Measurements from ENCODE around the gene CLDN24.

Gene CLDN24

GRCh38 chr4:183320211-183321059, 1.8 kb downstream of the CLDN24 start, which contains the start of gene CLDN22:
Gene CLDN22 (minus strand): TSS chr4:183320276. CDS start chr4:183320218, 58 bp downstream.
- DNase-seq = no peak

GRCh38 chr4:183318656-183319055, 3.6 kb downstream of the CLDN24 start:
- DNase-seq = no peak

GRCh38 chr4:183314806-183315205, 7.4 kb downstream of the CLDN24 start:
- DNase-seq = no peak

- DNase-seq = no peak
These were observed 7.9 kb downstream of the CLDN24 start for GRCh38 chr4:183314336-183314735.

- DNase-seq = no peak
These were observed 9.4 kb downstream of the CLDN24 start for GRCh38 chr4:183312841-183313240.

- DNase-seq = no peak
These were observed 15.4 kb downstream of the CLDN24 start for GRCh38 chr4:183306811-183307210.

GRCh38 chr4:183304538-183304937, 17.7 kb downstream of the CLDN24 start:
- DNase-seq = no peak

GRCh38 chr4:183304067-183304466, 18.2 kb downstream of the CLDN24 start:
- DNase-seq = no peak

- DNase-seq = no peak
These were observed 18.9 kb downstream of the CLDN24 start for GRCh38 chr4:183303301-183303700.

- DNase-seq = no peak
These were observed 21.6 kb downstream of the CLDN24 start for GRCh38 chr4:183300655-183301054.

GRCh38 chr4:183300070-183300469, 22.2 kb downstream of the CLDN24 start:
- no peak for DNase-seq

GRCh38 chr4:183299464-183299863, 22.8 kb downstream of the CLDN24 start:
- no peak for DNase-seq

- no peak for DNase-seq
These were observed 24.6 kb downstream of the CLDN24 start for GRCh38 chr4:183297675-183298074.

GRCh38 chr4:183295711-183296110, 26.5 kb downstream of the CLDN24 start:
- DNase-seq = no peak

- peak; percentile 60 to 73 for DNase-seq
These were observed 31.2 kb downstream of the CLDN24 start for GRCh38 chr4:183291070-183291469.

- DNase-seq = no peak
These were observed 32.5 kb downstream of the CLDN24 start for GRCh38 chr4:183289688-183290087.

GRCh38 chr4:183288955-183289354, 33.3 kb downstream of the CLDN24 start:
- no peak for DNase-seq

GRCh38 chr4:183287677-183288076, 34.5 kb downstream of the CLDN24 start:
- DNase-seq = no peak

GRCh38 chr4:183287309-183287659, 34.9 kb downstream of the CLDN24 start:
- no peak for DNase-seq

GRCh38 chr4:183286590-183287308, 35.5 kb downstream of the CLDN24 start:
- no peak for DNase-seq

GRCh38 chr4:183285886-183286285, 36.3 kb downstream of the CLDN24 start:
- DNase-seq = no peak

- no peak for DNase-seq
These were observed 37.3 kb downstream of the CLDN24 start for GRCh38 chr4:183284965-183285364.

GRCh38 chr4:183284258-183284785, 37.9 kb downstream of the CLDN24 start:
- DNase-seq = peak; percentile 24 to 58

- DNase-seq = no peak
These were observed 46.1 kb downstream of the CLDN24 start for GRCh38 chr4:183276106-183276505.
